ENCODE measurements around the gene DACT3. TPM values are rescaled to one million over a fixed set of nuclear protein-coding genes. Genes with fewer than 3 reads are reported as not detected.
A peak's percentile ranks its signal among the peaks of the same experiment; 100 is the strongest.

DACT3 gene
- total RNA-seq, 3 donors from 2014 or later, result 1.9 to 60.9 (median 3.4) TPM

GRCh38 chr19:46646402-46646801 lies 14.6 kb downstream of the DACT3 start:
- no peaks in the 10 kb centered on the region for H3K36me3 ChIP-seq (ENCODE audit: low read depth)
- no peaks in the 10 kb centered on the region for H3K4me1 ChIP-seq (ENCODE audit: low read depth)
- H3K4me3 ChIP-seq, result no peak overlapping the region
- ATAC-seq, result no peak
- TF ChIP-seq, protein P1, sequence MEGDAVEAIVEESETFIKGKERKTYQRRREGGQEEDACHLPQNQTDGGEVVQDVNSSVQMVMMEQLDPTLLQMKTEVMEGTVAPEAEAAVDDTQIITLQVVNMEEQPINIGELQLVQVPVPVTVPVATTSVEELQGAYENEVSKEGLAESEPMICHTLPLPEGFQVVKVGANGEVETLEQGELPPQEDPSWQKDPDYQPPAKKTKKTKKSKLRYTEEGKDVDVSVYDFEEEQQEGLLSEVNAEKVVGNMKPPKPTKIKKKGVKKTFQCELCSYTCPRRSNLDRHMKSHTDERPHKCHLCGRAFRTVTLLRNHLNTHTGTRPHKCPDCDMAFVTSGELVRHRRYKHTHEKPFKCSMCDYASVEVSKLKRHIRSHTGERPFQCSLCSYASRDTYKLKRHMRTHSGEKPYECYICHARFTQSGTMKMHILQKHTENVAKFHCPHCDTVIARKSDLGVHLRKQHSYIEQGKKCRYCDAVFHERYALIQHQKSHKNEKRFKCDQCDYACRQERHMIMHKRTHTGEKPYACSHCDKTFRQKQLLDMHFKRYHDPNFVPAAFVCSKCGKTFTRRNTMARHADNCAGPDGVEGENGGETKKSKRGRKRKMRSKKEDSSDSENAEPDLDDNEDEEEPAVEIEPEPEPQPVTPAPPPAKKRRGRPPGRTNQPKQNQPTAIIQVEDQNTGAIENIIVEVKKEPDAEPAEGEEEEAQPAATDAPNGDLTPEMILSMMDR (IDR thresholded peaks at IDR 0.05), result no peak
- intact Hi-C loops (cut with DNase I, micrococcal nuclease), result no loop called here
- H3K9me3 ChIP-seq, result no peaks in the 10 kb centered on the region
- no peak for DNase-seq

DNA sequence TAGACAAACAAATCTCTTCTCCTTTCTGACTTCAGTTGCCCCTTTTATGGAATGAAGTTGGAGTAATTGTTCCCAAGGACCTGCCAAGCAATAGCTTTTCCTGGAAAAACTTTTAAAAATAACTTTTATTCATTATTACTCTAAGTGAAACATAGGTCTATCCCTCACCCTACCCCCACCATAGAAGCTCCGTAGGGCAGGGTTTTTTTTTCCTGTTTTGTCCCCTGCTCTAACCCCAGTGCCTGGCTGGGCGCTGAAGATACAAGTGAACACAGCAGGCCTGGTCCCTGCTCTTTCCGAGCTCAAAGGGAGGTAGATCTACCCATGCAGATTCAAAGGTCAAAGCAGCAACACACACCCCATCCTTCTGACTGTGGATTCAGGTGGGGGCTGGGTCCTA lies 16.3 kb downstream of the DACT3 start:
- peaks cover 4% of the 10 kb centered on the region for H3K4me1 ChIP-seq (ENCODE audit: low read depth)
- TF ChIP-seq, protein P1 (IDR thresholded peaks at IDR 0.05), result no peak
- ATAC-seq (no peak), DNase-seq (no peak)
- no peaks in the 10 kb centered on the region for H3K36me3 ChIP-seq (ENCODE audit: low read depth)
- intact Hi-C loops (cut with DNase I, micrococcal nuclease), result no loop called here
- no peaks in the 10 kb centered on the region for H3K9me3 ChIP-seq
- no peak overlapping the region for H3K4me3 ChIP-seq

GRCh38 chr19:46640656-46641055 lies 20.3 kb downstream of the DACT3 start:
- peaks cover 4% of the 10 kb centered on the region for H3K4me1 ChIP-seq (ENCODE audit: low read depth)
- no peaks in the 10 kb centered on the region for H3K36me3 ChIP-seq (ENCODE audit: low read depth)
- no peak for DNase-seq
- no peaks in the 10 kb centered on the region for H3K9me3 ChIP-seq
- intact Hi-C loops (cut with DNase I, micrococcal nuclease), result no loop called here
- H3K4me3 ChIP-seq, result no peak overlapping the region
- no peak for ATAC-seq
- TF ChIP-seq, protein P1 (IDR thresholded peaks at IDR 0.05), result no peak

DNA sequence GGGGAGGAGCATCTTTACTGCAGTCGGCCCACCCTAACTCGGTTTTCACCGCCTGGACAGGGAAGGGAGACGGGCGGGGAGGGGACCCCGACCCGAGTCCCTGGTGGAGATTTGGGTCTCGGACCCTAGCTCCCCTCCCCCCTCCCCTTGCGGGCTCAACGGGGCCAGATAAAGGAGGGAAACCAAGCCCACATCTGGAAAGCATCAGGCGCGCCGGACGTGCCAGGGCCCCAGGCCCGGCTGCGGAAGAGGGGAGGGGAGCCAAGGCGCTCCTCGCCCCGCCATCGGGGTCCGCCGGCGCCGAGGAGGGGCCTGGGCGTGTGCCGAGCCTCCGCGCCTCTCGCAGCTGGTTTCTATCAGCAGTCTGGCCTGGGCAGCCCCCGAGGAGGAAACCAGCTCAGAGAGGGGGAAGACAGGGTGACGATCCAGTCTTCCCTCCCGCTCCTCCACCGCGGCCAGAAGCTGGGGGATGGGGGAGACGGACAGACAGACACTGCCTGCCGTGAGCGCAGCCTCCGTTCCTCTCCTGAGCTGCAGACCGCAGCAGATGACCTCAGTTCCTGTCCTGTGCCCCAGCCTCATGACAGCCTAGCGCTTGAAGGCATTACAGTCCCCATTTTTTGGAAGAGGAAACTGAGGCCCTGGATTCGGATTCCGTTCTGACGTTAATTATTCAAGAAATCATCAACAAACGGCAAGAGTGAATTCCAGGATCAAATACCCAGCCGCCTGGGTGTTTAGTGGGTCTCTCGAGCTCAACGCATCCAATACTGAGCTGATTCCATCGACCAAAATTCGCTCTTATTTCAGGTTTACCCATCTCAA lies 21.4 kb downstream of the DACT3 start:
- intact Hi-C loops (cut with DNase I, micrococcal nuclease), result no loop called here
- peaks cover 4% of the 10 kb centered on the region for H3K4me1 ChIP-seq (ENCODE audit: low read depth)
- ATAC-seq, result peak; percentile 19

DNA sequence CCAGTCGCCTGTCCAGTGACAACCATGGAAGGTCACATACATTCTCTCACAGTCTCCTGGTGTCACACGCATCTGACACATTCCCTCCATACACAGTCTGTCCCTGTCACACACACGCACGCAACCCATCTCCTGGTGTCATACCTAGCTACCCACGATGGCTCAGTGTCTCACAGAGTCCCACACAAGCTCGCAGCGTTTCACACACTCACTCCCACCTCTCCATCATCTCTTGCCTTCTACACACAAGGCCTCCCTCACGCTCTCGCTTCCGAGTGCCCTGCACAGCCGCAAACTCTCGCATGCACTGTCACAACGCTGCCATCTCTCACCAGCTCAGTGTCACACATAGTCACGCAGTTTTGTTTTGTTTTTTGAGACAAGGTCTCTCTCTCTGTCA lies 23.8 kb downstream of the DACT3 start:
- ATAC-seq, result no peak
- no peaks in the 10 kb centered on the region for H3K9me3 ChIP-seq

More for the DNA sequence above, 21.4 kb downstream of the DACT3 start:
- TF ChIP-seq, protein P1 (IDR thresholded peaks at IDR 0.05), result no peak
- Histone ChIP-seq H3K36me3 (ENCODE audit: low read depth) (no peaks in the 10 kb centered on the region), H3K9me3 (no peaks in the 10 kb centered on the region), H3K4me3 (no peak overlapping the region)
- peak; percentile 46 to 75 (median 65) for DNase-seq

More for the DNA sequence above, 23.8 kb downstream of the DACT3 start:
- TF ChIP-seq, protein P1 (IDR thresholded peaks at IDR 0.05), result no peak
- Histone ChIP-seq H3K4me3 (no peak overlapping the region), H3K36me3 (ENCODE audit: low read depth) (no peaks in the 10 kb centered on the region), H3K4me1 (ENCODE audit: low read depth) (peaks cover 13% of the 10 kb centered on the region)
- no peak for DNase-seq
- intact Hi-C loops (cut with DNase I, micrococcal nuclease), result no loop called here
